ENCODE results near the gene MSX1. TPM values are rescaled to one million over a fixed set of nuclear protein-coding genes. Genes with fewer than 3 reads are reported as not detected.

MSX1 gene
- total and polyA plus RNA-seq, 11 donors, result 2.2 to 7.4 (median 4.2) TPM

GRCh38 chr4:4857809-4858508, 1.5 kb upstream of the MSX1 start:
- DNase-seq (peak in 2 of 5 donors; percentile 7 to 35), ATAC-seq (no peak)
- WGBS, 4 donors, result 9 to 20% (median 16%) methylated on average over 42 of the region's 42 CpGs
- no peak overlapping the region for H3K27ac ChIP-seq
- peaks cover 76 to 97% (median 93%) of the 10 kb centered on the region in 9 donors for H3K27me3 ChIP-seq
- H3K36me3 ChIP-seq, result peaks cover 0 to 10% (median 0%) of the 10 kb centered on the region in 9 donors
- no peak for TF ChIP-seq CTCF (IDR thresholded peaks at IDR 0.05)
- TF ChIP-seq POLR2A (IDR thresholded peaks at IDR 0.05), result no peak
- intact Hi-C loops (cut with DNase I), result loop anchor here in 2 of 10 donors (10.0 kb wide), 1 partner anchor 183 kb away; no protein-coding TSS in a partner anchor
- H3K4me1 ChIP-seq, result peaks cover 0 to 78% (median 38%) of the 10 kb centered on the region in 12 donors
- peak overlapping the region in 1 of 12 donors; percentile 7 for H3K4me3 ChIP-seq
- peaks cover 0 to 3% (median 0%) of the 10 kb centered on the region in 12 donors for H3K9me3 ChIP-seq

GRCh38 chr4:4858527-4859324, 739 bp upstream of the MSX1 start:
- peaks cover 75 to 97% (median 91%) of the 10 kb centered on the region in 9 donors for H3K27me3 ChIP-seq
- peak overlapping the region; percentile 15 to 95 (median 74) for H3K4me3 ChIP-seq
- H3K36me3 ChIP-seq, result peaks cover 0 to 17% (median 0%) of the 10 kb centered on the region in 9 donors
- intact Hi-C loops (cut with DNase I), result loop anchor here in 2 of 10 donors (10.0 kb wide), 1 partner anchor 184 kb away; no protein-coding TSS in a partner anchor
- DNase-seq, result peak in 1 of 5 donors; percentile 15
- peak overlapping the region in 1 of 12 donors; percentile 74 for H3K27ac ChIP-seq
- WGBS, 4 donors, result 24 to 33% (median 28%) methylated on average over 21 of the region's 21 CpGs
- peaks cover 0 to 3% (median 0%) of the 10 kb centered on the region in 12 donors for H3K9me3 ChIP-seq
- peaks cover 0 to 70% (median 32%) of the 10 kb centered on the region in 12 donors for H3K4me1 ChIP-seq
- no peak for ATAC-seq
- TF ChIP-seq CTCF (IDR thresholded peaks at IDR 0.05) (no peak), POLR2A (IDR thresholded peaks at IDR 0.05) (no peak)

- Histone ChIP-seq H3K9me3 (peaks cover 0 to 3% (median 0%) of the 10 kb centered on the region in 12 donors), H3K4me3 (peak overlapping the region; percentile 58 to 95 (median 76)), H3K4me1 (peaks cover 0 to 64% (median 32%) of the 10 kb centered on the region in 12 donors), H3K27ac (peak overlapping the region; percentile 48 to 92 (median 84)), H3K27me3 (peaks cover 69 to 98% (median 91%) of the 10 kb centered on the region in 9 donors), H3K36me3 (peaks cover 0 to 20% (median 0%) of the 10 kb centered on the region in 9 donors)
- ATAC-seq, result peak in 2 of 4 donors; percentile 34 to 39
- peak in 1 of 5 donors; percentile 30 for DNase-seq
- intact Hi-C loops (cut with DNase I), result loop anchor here in 4 of 10 donors (10.0 kb wide), 3 partner anchors 185 to 375 kb away; partner anchors contain the start of gene STX18 (in 1 of the 4)
- no peak for TF ChIP-seq POLR2A (IDR thresholded peaks at IDR 0.05)
- no peak for TF ChIP-seq CTCF (IDR thresholded peaks at IDR 0.05)
- 1 to 2% (median 1%) methylated on average over 21 to 80 of the region's 80 CpGs for WGBS, 4 donors
These were observed 534 bp downstream of the MSX1 start for GRCh38 chr4:4859799-4860599.

Data from heart left ventricle (tissue), 16 donors.